Measurements from ENCODE around the gene ABRACL.

The ABRACL gene

DNA sequence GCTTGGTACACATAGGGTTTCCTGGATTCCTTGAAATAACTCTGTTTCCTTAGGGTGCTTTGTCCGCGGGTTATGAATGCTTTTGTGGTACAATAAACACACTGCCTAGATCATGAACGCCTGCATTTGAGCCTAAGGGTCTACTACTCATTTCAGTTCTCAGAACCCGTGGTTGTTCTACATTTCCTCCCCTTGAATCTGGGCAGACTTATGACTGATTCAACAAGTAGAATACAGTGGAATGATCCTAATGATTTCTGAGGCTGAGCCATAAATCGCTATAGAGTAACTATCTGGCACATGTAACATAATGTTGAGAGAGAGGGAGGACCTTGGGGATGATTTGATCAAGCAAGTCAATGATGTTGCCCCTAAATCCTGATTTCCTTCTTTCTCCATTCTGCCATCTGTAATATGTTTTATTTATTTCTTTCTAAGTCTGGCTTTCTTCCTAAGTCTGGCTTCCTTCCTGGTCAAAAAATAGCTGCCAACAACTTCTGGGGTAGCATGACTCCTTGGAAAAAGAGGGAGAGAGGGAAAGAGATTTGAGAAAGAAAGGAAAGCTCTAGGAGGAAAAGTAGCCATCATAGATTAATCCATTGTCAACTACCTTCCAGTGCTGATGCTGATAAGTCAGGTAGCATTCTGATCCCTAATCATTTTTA, 23.0 kb downstream of the ABRACL start:
- DNase-seq (ENCODE audit: extremely low read depth in 1 of 2, low read depth in 1 of 2), result no peak

DNA sequence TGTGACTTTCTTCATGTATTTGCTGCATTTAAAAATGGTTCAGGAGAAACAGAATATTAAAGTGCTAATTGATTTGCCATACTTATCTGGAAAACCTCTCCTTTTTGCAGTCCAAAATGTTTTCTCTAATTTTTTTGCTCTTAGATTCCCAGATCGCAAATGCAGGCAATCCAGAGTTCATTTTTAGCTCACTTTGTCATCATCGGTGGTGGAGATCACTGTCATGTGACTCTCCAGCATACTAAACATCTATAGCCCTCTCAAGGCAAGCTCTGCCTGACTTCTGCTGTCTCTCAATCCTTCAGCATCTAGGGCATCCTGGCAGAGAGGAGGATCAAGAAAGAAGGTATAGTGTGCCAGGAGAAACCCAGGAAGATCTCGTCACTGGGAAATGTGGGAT, 24.8 kb downstream of the ABRACL start:
- no peak for DNase-seq (ENCODE audit: extremely low read depth in 1 of 2, low read depth in 1 of 2)

DNA sequence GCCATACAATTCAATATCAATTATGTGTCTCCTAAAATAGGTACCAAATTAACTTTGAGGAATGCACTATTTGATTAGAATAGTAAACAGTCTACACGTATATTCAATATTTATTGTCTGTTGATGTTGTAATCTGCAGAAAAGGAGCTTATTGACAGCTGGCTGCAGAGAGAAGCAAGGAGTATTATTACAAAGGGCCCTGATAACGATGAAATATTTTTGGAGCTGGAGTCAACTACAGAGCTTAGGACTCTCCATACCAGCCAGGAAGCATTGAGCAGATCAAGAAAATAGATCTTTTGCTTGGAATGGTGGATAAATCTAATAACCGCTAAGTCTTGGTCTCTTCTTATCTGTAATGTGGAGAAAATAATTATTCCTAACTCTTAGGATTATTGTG, 25.5 kb downstream of the ABRACL start:
- no peak for DNase-seq (ENCODE audit: extremely low read depth in 1 of 2, low read depth in 1 of 2)

DNA sequence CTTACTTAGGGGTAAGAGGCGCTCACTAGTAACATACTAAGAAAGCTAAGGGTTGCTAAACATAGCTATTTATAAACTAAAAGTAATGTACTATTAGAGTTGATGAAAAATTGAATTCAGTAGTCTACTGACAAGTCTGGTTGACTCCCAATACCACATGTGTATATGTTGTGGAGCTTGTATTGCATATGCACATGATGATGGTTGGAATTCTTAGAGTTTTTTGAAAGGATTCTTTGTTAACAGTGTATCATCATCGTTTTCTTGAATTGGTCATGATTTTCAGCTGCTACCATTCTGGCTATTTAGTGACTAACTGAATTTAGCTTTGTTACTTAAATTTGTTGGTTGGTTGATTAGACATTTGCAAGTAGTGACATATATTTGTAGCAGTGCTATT, 27.2 kb downstream of the ABRACL start:
- DNase-seq (ENCODE audit: extremely low read depth in 1 of 2, low read depth in 1 of 2), result no peak

DNA sequence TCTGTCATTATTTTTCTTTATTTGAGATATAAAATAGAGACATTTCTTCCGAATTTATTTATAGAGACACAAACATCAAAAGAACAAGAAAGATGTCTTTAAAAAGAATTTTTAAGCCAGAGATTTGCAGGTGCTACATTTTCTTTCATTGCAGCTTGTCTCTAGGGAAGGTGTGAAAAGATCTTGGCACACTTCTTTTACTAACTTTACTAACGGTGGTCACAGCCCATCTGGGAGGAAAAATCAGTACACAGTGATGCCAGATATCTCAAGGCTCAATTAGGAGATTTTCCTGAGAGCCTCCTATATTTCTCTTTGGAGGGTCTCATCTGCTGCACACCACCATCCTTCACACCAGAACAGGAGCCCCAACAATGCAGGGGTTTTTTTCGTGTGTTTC, 29.5 kb downstream of the ABRACL start:
- no peak for DNase-seq (ENCODE audit: extremely low read depth in 1 of 2, low read depth in 1 of 2)

DNA sequence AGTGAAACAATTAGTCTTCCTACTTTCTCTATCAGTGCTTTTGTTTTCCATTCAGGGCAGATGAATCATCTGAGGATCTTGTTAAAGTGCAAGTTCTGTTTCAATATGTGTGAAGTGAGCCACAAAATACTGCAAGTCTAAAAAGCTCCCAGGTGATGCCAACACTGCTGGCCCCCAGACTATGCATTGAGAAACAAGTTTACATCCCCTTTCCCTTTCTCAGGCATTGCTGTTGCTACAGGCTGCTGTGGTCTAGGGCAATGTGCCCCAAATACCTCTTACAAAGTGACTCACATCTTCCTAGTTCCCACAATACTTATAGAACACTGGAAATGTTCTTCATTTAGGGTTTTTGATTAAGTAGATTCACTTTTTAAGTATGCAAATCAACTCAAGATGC, 31.8 kb downstream of the ABRACL start:
- DNase-seq (ENCODE audit: extremely low read depth in 1 of 2, low read depth in 1 of 2), result no peak

DNA sequence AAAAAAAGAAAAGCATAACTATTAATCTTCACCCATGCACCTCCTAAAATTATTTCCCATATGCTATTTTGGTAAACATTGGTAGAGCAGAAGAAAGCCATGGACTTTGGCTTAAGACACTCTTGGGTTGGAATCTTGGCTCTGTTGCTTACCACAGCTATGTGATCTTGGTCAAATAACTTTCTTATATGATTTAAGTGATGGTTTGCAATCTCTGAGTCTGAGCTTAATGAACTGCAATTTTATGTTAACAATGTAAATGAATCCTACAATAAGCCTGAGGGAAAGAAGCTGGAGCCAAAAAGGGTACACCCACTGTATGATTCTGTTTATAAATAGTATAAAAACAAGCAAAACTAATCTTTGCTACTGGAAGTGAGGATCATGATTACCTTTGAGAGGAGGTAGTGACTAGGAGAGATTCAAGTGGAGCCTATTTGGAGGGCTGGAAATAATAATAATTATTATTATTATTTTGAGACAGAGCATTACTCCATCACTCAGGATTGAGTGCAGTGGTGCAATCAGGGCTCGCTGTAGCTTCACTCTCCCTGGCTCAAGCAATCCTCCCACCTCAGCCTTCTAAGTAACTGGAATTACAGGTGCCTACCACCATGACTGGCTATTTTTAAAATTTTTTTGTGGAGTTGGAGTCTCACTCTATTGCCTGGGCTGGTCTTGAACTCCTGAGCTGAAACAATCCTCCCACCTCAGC, 34.5 kb downstream of the ABRACL start:
- no peak for DNase-seq (ENCODE audit: extremely low read depth in 1 of 2, low read depth in 1 of 2)

DNA sequence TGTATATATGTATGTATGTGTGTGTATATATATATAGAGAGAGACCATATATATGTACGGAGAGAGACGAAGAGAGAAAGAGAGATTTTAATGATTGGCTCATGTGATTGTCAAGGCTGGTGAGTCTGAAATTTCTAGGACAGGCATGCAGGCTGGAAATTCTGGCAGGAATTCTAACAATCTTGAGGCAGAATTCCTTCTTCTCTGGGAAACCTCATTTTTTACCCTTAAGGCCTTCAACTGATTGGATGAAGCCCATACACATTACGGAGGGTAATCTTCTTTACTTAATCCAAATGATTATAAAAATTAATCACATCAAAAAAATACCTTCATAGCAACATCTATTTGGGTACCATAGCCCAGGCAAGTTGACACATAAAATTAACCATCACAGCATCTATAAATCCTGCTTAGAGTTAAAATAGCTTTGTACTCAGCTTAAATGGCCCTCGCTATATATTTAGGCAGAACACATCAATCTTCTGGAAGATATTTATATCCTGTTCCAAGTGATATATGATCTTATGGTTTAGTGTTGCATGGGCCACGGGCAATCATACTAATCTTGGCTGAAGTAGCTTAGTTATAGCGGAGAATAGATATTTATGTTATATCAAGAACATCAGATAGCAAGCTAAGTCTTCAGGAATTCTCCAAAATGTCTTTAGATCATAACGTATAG, 36.6 kb downstream of the ABRACL start:
- no peak for DNase-seq (ENCODE audit: extremely low read depth in 1 of 2, low read depth in 1 of 2)

DNA sequence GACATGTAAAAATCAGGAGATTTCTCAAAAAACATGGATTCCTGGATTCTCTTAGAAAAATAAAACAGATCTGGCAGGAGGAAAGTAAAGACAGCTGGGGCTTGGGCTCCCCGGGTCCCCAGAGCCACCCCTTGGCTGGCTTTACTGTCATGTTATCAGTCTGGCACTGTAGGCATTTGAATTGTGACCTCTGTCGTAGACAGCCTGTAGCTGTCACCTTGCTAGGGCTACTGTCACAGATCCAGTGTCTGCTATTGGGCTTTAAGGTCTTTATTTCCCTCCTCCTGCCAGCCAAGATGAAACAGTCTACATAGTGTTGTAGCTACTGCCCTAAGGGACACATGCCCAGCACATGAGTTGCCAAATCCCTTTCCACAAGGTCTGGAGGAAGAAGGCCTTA, 37.5 kb downstream of the ABRACL start:
- DNase-seq (ENCODE audit: extremely low read depth in 1 of 2, low read depth in 1 of 2), result no peak

DNA sequence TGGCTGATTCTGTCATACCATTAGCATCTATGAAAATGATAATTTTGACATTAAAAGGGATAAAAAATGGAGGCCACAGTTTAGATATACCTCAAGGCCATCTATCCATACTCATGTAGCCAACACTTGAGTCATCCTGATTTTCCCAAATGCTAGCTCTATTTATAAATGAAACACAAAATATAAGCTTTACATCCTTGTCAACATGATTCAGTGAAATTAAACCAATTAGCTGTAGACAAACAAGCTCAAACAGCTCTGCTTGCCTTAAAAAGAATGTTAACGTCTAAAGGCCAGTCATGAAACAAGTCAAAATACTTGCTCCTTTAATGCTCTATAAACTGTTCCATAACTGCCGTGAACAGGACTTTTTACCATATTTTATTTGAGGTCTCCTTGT, 40.3 kb downstream of the ABRACL start:
- DNase-seq (ENCODE audit: extremely low read depth in 1 of 2, low read depth in 1 of 2), result no peak

DNA sequence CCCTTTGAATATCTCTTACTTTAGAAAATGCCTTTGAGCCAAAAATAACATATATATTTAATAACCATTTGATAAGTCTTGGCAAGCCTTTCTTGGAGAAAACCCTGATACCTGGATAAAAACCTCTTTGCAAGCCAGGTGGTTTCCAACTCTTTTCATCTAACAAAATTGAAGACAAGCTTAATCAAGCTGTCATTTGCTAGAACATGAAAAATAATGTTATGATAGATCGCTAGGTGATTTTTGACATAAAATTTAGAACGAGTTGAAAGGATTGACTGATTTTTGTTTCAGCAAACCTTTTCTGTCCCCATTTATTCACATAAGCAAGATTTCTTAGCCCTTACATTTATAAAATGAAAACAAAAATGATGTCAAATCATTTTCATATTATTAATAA, 44.6 kb downstream of the ABRACL start:
- no peak for DNase-seq (ENCODE audit: extremely low read depth in 1 of 2, low read depth in 1 of 2)

DNA sequence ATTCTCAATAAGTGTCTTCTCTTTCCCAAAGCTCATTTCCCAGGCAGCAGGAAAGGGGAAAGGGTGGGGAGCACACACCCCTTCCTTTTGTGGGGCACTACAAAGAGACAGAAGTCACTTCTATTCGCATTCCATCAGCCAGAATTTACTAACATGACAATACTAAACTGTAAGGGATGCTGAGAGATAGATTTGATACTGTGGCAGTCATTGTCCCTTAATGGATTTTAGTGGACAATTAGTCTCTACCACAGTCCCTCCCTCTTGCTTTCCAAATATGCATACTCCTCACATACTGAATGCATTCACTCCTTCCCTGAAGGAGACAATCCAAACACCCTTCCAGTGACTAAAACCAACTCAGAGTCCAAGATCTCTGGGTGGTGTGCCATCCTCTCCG, 50.5 kb downstream of the ABRACL start:
- DNase-seq (ENCODE audit: extremely low read depth in 1 of 2, low read depth in 1 of 2), result no peak

DNA sequence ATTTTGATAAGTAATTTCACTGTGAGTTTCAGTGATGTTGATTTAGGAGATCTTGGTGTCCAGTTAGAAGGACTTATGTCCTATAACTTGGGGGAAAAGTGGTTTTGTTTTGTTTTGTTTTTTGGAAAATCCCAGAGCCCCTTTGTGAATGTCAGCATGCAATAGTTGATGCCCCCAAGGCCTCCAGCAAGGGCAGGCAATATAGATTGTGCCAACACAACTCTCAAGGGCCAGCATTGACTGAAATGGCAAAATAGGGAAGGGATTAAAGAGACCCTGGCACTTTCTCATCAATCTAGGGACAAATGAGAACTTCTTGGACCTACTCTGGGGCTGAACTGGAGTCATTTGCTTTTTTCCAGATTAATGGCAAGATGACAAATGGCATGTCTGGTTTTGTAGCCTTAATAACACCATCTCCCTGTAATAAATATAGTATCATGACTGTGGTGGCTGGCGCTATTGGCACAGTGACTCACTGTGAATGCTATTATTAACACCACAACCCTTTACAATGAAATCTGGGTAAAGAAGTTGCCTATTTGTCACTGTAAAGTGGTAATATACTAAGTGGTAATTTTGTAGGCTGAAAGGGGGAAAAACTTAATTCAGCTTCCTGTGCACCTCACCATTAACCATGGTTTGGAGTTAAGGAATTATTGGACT, 51.8 kb downstream of the ABRACL start:
- no peak for DNase-seq (ENCODE audit: extremely low read depth in 1 of 2, low read depth in 1 of 2)

DNA sequence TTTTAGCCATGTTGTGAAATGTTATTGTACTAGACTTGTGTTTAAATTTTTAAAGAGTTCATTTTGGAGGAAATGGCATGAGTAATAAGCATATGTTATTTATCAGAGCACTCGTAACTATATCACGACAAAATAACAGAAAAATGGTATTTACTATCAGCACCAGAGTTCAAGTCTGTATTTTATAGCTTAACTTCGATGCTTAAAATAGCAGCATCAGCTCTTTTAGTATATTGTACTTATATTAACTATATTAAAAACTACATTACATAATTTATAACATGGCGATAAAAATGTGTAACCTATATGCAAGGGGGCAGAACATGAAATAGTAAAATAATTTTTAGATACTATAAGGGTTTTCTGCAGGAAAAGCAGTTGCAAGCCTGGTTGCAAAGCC, 52.9 kb downstream of the ABRACL start:
- no peak for DNase-seq (ENCODE audit: extremely low read depth in 1 of 2, low read depth in 1 of 2)

DNA sequence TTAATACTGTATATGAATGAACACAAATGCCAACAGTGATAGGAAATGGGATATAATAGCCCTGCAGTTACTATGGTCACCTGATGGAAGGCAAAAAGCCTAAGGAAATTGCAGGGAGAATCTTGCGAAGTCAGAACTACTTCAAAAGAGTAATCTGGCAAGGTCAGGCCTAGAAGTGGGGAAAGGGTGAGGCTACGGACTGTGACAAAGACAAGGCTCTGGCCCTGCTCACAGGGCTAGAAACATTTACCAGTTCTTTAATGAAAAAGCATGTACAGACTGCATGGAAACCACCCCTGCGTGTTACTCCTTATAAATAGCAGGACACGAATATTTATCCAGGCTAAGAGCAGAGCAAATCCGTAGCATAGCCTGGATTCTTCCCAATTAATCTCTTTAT, 53.8 kb downstream of the ABRACL start:
- DNase-seq (ENCODE audit: extremely low read depth in 1 of 2, low read depth in 1 of 2), result no peak

DNA sequence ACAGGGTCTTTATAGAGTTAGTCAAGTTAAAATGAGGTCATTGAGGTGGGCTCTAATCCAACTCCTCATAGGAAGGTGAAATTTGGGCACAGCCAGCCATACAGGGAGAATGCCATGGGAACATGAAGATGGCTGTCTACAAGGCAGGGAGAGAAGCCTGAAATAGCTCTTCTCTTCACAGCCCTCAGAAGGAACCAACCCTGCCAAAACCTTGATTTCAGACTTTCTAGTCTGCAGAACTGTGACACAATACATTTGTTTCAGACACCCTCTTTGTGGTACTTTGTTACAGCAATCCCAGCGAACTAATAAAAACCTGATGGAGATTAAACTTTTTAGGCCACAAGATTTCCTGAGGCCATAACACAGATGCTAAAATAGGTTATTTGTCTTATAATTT, 63.3 kb downstream of the ABRACL start:
- DNase-seq (ENCODE audit: extremely low read depth in 1 of 2, low read depth in 1 of 2), result no peak
